ENCODE data around the gene ZNF236.

Gene ZNF236

DNA sequence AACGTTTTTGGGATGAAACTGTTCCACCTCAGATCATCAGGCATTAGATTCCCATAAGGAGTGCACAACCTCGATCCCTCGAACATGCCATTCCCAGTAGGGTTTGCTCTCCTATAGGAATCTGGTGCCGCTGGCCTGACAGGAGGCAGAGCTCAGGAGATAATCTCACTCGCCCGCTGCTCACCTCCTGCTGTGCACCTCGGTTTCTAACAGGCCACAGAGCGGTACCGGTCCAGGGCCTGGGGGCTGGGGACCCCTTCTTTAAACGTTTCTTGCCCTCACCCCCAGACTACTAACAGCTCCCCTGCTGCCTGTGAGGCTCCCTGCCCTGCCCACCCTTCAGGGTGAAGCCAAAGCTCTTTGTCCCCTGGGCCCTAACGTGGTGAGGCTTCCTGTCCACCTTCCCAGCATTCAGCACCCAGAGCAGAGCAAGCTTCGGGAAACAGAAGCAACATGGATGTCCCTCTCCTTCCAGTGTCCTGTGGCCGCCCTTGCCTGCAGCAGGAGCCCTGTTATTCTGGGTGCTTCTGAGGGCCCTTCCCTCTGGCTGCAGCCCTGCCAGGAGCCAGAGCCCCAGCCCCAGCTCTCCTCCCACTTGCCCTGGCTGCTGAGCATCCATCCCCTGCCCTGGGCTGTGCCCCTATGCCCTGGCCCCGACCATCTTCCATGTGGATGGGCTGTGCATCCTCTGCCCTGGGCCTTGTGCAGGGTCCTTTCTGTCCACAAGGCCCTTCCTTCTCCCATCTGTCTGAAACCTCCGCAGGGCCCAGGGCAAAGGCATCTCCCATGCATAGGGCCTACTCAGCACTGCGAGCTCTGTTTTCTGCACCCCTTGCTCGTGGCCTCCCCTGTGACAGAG is 170.1 kb downstream of the ZNF236 start:
- peak; percentile 48 for DNase-seq

DNA sequence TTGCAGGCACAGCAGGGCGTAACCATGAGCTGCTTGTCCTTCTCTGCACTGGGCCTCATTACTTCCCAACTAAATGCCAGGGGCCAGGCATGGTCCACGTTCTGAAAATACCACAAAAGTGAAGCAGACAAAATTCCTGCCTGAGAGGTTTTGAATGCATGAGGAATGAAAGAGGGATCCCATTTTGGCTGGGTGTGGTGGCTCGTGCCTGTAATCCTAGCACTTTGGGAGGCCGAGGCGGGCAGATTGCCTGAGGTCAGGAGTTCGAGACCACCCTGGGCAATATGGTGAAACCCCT is 170.7 kb downstream of the ZNF236 start:
- no peak for DNase-seq

DNA sequence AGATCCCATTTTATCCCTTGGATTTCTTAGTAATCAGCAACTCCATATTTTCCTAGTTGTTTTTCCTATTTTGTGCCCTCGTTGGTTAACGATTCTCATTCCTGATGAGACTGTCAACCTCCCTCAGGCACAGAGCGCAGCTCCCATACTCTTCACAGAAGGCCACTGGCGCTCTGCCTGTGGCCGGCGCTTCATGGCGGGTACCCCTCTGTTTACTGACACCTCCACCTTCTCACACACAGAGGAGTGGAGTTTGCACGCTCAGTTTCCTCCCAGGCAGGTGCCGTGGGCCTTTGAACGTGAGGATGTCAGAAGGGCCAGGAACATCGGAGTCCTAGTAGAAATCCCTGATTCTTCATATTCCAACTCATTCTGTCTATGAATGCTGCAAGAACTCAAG is 171.2 kb downstream of the ZNF236 start:
- DNase-seq, result no peak

DNA sequence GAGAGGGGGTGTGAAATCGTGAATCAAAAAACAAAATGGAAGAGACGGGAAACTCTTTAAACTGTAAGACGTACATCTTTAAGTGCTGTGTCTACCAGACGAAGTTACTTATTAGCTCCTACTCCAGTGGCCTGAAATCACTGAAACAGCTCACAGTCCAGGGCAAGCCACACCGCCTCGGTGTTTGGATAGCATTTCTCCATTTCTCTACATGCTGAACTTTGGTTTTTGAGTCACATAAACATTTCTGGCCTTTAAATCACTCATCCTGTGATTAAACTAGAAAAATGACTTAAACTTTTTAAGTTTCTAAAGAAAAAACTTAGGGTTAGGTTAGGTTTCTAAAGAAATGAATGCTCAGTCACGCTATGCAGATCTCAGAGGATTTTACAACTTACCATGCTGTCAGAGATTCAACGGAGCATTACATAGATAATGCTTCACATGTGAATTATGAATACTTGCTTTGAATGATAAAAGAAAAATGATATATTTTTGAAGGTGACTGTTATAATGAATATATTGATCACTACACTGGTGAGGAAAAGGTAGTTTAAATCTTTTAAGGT is 171.8 kb downstream of the ZNF236 start:
- DNase-seq, result no peak

DNA sequence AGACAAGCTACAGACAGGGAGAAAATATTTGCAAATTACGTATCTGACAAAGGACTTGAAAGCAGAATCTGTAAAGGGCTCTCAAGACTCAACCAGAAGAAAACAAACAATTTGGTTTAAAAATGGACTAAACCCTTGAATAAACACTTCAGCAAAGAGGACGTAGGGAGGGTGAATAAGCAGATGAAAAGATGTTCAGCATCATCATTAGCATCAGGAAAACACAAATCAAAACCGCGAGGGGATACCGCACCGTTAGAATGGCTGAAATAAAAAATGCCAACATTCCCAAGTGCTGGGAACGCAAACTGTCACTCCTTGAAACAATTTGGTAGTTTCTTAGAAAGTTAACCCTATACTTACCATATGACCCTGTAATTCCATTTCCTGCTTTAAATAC is 173.5 kb downstream of the ZNF236 start:
- DNase-seq, result no peak

DNA sequence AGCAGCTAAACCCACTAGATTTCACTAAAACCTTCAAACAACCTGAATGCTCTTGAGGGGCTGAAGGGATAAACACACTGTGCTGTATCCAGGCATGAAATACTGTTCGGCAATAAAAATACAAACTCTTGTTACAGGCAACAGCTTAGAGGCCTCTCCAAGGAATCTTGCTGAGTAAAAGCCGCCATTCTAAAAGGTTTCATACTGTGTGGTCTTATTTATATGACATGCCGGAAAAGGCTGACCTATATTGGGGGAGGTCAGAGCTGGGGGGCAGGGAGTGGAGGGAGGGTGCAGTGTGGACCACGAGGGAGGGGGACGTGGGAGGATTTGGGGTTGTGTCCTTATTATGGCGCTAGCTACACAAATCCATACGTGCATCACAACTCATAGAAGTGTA is 174.1 kb downstream of the ZNF236 start:
- DNase-seq, result no peak

DNA sequence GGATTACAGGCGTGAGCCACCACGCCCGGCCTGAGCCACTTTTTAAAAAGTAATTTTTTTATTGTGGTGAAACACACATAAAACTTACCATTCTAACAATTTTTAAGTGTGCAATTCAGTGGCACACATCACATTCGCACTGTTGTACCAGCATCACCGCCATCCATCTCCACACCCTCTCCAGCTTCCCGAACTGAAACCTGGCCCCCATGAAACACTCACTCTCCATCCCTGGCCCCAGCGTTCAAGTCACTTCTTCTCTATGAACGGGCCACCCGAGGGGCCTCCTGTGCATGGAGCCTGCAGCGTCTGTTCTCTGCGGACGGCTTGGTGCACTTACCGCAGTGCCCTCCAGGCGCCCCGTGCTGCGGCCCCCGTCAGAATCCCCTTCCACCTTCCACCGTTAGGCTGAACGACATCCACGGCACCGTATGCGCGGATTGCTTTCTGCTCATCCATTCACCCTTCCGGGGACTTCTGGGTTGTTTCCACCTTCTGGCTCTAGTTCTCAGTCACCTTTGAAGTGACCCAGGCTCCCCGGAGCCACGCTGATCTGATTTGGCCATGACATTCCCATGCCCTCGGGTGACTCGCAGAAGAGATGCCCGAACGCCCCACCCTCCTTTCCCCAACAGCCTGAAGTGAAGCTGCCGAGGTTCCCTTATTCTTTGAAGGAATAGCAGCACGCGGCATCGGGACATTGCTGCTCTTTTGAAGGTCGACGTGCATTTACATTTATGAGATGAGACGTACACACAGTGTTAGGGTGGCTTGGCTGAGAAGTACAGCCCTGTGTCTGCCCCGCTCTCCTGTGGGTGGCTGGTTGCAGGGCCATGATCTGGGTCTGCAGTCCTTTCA is 175.8 kb downstream of the ZNF236 start:
- no peak for DNase-seq

DNA sequence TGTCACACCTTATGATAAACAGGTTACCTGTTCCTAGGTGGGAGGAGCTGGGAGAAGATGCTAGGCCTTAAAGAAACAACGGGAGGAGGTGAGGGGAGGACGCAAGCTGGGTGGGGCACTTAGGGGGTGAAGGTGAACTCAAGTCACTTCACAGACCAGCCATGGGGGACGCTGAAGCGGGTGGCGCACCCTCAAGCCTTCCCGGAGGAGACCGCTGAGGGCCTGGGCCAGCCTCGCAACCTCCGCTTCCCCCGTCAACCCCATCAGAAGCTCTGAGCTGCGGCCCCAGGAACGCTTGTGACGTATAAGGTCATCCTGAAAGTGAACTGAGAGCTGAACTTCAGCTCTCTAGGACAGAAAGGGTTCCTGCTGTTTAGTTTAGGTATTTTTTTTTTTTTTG is 176.7 kb downstream of the ZNF236 start:
- no peak for DNase-seq

DNA sequence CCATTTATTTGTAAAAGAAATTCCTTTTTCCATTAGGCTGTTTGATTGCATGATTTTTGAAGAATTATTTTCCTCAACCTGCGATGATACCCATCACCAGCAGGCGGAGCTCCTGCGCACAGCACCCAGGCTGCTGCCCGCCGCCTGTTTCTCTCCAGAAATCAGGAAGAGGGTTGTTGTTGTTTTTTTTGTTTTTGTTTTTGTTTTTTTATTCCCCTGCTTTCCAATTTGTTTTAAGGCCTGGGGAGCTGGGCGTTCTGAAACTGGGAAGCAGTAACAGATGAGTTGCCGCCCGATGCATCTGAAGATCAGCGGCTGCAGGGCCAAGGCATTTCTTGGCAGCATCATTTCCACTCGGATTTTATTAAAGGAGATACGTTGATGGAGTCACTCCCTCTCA is 178.2 kb downstream of the ZNF236 start:
- DNase-seq, result peak; percentile 78

DNA sequence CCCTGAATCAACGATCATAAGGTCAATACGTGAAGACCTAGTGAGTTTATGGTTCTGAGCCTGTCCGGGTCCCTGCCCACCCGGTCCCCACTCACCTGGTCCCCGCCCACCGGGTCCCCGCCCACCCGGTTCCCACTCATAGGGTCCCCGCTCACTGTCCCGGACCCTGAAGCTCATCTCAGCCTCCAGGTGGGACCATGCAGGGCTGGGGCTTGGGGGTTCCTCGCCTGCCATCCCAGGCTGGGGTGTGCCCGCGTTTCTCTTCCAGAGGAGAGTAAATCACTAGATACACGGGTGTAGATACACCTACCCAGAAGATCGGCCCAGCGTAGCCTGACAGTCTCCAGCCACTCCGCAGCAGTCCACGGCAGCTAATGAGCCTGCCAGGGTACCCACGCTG is 178.7 kb downstream of the ZNF236 start:
- DNase-seq, result no peak

DNA sequence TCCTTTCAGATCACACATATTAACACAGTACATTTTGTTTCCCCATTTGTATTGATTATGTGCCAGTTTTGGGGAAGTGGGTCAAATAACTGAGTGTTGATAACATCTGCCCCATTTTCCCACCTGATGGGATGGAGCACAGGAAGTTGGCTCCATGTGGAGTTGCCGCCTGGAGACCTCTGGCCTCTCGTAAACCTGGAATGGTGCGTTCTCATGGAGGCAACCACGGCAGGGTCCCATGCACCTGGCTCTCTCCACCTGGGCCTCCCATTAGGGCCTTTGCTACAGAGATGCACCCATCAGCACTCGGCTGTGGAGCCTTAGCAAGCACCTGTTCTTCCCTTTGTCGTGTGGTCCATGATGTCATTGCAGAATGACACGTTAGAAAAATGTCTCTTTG is 179.6 kb downstream of the ZNF236 start:
- DNase-seq, result no peak

DNA sequence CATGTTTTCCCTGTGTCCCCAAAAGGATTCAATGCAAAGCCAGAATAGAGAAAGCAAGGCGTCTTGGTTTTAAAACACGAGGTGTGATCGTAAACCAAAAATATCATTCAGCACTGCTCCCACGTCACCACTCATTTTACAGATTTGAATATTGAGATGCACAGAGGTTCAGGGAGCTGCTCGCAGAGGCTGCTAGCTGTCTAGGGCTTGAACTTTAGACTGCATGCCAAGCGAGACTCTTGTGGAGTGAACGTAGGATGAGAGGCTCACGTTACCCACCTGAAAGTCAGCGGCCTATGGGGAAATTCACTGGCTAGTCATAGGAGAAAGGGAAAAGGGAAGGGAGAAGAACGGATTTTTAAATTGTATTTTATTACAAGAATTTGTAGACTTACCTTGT is 180.1 kb downstream of the ZNF236 start:
- DNase-seq, result no peak

DNA sequence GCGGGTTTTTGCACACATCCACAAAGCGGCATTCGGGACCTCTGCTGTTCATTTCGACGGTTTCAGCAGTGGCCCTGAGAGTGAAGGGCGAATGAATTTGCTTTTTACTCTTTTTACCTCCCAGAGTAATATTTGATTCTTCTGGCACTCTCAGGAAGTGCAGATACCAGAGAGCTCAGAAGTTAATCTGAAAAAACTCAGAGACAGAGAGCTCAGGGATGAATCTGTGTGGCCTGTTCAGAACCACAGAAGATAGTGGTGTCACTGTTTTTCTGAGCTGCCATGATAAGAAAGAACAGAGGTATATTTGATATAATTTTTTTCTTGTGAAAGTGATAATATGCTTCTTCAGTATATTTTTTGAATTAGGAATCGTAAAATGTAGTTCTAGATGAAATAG is 181.0 kb downstream of the ZNF236 start:
- no peak for DNase-seq

DNA sequence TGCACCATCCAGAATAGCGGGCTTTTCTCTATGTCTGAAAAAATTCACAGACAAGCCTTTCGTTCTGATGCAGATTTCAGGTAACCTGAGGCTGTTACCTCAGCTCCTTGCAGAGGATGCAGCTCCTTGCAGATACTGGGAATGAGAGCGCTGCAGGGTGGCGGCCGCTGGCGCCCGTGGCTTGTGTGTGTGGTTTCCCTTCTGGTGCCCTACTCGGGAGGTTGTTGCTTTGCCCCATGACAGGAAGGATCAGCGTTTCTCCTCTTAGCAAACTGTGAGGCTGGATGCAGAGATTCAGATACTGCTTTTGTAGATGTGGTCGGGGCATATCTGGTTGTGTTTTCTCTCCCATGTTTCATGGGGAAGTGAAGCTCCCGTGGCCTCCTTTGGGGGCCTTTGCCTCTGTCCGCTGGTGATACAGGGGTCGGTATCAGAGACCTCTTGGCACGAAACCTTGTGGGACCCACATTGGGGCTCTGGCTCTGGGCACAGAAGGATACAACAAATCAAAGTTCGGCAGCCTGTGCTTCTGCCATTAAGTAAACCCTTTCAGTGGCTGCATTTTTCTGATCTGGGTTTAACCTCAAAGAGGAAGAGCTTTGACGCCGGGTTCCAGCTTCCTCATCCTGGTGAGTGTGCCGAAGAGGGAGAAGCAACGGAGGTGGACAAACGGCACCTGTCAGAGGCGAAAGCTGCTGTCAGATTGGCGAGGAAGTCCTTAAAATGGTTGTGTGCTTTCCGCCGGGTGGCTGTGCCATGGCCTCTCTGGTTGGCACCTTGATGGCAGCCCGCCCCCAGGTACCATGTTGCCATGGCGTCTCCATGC is 182.4 kb downstream of the ZNF236 start:
- DNase-seq, result no peak

DNA sequence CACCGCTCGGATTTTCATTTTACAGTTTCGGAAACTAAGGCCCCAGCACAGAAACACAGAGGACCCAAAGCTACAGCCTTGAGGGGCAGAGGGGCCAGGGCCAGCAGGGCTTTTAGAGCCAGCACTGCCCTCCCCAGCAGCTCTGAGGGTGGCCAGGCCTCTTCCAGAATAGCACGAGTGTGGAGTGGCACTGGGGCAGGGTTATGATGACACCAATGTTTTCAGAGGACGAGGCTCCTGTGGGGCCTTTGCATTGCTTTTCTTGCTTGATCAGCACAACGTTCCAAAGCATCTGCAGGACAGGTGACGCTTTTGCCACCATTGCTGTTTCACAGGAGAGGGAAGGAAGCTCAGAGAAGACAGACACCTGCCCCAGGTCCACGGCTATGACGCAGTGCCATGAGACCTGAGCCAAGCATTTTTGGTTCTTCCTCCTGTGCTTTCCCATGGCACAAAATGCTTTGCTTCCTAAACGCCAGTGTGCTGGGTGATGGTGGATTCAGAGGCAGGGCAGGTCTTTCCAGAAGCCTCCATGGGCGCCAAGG is 183.4 kb downstream of the ZNF236 start:
- no peak for DNase-seq

DNA sequence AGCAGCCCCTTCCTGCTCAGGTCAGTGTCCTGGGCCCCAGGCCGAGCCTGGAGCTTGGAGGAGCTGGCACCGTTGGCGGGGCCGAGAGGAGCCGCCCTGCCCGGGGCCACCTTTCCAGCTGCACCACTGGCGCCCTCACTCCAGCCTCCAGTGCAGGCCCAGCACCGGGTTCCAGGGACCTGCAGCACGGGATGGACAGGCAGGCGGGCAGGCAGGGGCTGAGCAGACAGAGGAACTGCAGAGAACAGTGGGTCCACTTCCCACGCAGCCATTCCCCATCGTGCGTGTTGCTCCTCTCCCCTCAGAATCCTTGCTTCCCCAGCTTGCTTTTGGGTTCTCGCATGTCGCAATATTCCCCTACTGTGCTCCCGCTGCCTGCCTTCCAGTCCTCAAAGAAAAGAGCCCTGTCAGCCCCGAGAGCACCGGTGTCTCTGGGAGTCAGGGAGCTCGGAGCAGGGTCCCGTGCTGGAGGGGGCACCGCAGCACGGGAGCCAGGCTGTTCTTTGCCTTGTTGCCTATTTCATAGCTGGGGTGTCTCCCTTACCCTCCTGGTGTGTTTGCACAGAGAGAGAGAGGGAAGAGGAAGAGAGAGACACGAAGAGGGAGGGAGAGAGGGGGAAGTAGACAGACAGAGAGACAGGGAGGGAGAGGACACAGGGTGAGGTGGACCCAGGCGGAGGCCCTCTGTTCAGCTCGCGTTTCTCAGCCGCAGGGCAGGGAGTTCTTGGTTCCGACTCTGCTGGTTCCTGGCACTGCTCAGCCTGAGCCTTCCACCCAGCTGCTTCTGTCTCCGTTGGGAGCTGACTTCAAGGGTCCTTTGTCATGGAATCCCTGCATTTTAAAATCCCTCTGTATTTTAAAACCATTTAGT is 184.2 kb downstream of the ZNF236 start:
- DNase-seq, result no peak

DNA sequence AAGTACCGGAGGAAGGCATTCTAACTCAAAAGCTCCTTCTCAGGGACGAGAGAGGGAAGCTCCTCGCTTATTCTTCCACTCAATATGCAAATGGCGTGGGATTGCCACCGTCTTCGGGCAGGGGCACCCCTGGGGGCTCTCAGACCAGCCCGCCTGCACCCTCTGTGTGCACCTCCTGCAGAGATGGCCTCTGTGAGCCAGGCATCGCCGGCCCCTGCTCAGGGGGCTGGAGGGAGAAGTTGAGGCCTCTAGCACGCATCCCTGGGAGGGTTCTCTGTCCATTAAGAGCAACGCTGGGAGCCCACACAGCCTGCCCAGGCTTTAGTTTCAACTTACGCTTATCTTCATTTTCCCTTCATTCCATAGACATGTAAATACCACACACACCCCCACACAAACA is 184.9 kb downstream of the ZNF236 start:
- no peak for DNase-seq

DNA sequence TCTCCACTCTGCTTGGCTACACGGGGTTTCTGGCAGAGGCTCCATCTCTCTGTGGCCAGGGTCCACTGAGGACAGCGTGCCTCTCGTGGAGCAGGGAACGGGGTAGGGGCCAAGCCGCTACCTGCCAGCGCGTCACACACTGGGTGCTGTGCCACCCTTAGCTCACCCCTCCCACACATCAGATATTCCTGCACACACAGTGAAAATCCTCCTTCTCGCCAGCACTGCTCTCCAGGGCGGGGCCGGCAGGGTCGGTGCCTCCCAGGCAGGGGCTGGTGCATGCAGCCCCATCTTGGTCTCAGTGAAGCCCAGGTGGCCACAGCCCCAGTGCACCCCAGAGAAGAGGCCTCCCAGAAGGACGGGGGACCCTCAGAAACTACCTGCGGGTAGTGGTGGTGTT is 185.6 kb downstream of the ZNF236 start:
- no peak for DNase-seq

DNA sequence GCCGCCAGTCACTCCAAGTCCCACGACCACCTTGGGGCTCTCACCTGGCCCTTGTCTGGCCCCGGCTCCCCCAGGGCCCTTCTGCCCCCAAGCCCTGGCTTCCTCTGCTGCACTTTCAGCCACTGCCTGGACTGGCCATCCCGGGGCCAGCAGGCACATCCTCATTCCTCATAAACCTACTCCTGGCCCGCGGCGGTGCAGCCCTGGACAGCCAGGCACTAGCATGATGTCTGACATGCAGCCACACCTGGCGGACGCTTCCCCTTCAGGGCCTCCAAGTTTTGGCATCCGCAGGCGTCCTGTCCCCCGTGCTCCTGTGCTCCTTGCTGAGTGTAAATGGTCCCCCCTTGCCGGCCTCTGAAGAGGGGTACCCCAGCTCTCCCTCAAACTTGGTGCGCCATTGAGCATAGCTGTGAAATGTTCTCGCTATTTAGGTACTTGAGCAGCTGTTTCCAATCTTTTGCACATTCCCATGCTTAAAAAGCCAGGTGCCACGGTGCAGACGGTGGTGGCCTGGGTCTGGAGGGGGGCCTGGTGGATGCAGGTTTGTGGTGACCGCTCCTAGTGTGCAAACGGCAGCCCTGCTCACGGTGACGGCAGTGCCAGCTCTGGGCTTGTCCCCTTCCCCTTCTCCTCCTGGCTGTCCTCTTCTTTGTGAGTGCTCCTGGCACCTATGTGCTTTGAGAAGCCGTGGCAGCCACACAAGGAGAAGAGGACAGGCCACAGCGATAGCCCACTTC is 186.4 kb downstream of the ZNF236 start:
- no peak for DNase-seq

DNA sequence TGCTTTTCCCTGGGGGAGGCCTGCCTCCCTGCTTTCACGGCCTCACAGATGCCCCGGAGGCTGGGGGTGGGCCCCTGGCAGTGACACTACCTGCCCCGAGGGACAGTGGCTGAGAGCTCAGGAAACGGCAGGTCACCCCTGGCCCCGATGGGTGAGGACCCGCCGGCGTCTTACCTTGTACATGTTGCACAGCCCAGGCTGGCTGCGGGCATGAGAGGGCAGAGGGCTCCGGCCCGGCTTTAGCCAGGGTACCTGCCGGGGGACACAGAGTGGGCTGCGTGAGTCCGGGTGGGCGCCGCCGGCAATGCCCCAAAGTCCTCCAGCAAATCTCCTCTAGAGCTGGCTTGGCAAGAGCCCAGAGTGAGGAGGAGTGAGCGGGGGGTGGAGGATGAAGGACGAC is 187.3 kb downstream of the ZNF236 start:
- DNase-seq, result no peak

DNA sequence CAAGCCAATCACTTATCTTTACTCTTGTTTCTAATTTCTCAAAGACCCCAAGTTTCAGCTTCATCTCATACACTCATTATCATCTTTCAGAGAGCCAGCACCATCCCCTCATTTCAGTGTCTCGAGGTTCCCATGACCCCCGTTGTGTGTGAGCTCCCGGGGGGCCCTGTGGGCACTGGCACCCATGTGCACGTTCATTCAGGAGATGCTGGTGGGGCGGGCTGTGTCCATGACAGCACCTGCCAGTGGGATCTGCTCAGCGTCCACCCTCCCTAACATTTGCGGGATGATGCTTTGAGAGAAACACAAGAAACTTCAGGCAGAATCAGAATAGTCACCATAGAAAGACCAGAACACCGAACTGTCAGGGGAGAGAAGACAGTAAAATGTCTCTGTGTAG is 189.8 kb downstream of the ZNF236 start:
- DNase-seq, result no peak
